ENCODE measurements around the gene HTT.

DNA sequence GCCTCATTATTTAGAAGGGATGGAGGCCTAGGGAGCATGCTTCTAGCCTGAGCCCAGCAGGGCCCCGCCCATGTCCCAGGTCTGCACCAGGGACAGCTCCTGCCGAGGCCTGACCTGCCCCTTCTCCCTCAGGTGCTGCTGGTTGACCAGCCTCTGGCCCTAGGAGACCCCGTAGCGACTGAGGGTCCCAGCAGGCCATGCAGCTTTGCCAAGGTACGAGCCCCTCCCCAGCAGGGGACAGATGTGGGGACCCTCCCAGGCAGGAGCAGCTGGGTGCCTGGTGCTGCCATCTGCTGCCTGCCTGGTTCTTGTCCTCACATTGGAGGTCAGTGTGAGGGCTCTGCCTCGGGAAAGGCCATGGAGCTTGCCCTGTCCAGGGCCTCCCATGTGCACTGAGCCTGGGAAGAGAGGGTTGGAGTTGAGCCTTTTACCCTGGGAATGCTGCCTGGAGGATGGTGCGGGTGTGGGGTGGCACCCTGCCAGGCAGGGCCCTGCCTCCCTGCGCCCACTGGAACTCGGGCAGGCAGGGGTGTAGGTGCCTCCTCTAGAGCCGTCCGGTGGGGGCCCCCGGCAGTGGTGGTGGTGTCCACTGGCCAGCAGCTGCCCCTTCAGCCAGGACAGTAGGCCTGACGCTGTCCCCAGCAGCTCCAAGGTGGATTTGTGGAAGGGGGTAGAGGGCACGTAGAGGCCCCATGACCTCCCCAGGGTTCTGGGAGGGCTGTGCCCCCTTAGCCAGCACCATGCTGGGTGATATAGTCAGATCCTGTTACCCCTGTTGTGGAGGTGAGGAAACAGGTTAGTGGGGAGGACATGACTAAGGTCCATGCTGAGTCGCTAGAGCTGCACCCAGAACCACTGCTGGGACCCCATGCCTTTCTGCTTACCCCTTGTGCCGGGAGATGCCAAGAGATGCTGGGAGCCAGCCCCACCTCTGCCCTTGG is 172.2 kb downstream of the HTT start:
- TF ChIP-seq, protein P1, sequence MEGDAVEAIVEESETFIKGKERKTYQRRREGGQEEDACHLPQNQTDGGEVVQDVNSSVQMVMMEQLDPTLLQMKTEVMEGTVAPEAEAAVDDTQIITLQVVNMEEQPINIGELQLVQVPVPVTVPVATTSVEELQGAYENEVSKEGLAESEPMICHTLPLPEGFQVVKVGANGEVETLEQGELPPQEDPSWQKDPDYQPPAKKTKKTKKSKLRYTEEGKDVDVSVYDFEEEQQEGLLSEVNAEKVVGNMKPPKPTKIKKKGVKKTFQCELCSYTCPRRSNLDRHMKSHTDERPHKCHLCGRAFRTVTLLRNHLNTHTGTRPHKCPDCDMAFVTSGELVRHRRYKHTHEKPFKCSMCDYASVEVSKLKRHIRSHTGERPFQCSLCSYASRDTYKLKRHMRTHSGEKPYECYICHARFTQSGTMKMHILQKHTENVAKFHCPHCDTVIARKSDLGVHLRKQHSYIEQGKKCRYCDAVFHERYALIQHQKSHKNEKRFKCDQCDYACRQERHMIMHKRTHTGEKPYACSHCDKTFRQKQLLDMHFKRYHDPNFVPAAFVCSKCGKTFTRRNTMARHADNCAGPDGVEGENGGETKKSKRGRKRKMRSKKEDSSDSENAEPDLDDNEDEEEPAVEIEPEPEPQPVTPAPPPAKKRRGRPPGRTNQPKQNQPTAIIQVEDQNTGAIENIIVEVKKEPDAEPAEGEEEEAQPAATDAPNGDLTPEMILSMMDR (IDR thresholded peaks at IDR 0.05), result no peak
- TF ChIP-seq POLR2A (IDR thresholded peaks at IDR 0.05) (no peak), EP300 (IDR thresholded peaks at IDR 0.05) (no peak)
